ENCODE measurements around the gene KLF15. TPM values are rescaled to one million over a fixed set of nuclear protein-coding genes. Genes with fewer than 3 reads are reported as not detected.

The KLF15 gene
- total RNA-seq, 1 experiment from 2014 or later: 8.7 TPM

DNA sequence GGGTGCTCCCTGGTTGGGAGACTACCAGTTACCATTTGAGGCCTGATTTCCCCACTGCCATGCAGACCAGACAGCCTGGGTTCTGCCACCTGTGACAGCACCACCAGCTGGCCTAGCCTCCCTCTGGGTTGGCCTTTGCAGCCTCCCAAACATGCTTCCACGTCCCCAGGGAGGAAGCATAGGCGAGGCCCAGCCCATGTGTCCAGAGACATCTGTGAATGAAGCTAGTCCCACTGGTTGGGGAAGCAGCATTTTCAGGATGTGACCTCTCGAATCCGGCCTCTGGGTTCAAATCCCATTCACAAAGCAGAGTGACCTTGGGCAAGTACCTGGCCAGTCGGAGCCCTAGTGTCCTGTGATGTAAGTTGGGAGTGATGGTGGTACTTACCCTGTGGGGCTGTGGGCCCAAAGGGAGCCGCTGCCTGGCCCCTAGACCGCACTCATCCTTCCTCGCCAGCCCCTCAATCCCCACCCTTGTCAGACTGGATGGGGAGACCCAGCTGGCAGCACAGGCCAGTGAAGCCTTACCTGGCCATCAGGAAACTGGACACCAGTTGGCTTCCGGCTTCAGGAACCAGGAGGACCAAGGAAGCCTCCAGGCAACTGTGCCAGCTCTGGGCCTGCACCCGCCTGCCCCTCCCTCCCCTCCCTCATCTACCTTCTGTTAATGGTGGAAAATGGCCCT is 6.0 kb downstream of the KLF15 start:
- DNase-seq (ENCODE audit: low spot score): no peak
- in situ Hi-C loops (cut with HindIII; ENCODE audit: low sequenced_read_pairs): no loop called here

DNA sequence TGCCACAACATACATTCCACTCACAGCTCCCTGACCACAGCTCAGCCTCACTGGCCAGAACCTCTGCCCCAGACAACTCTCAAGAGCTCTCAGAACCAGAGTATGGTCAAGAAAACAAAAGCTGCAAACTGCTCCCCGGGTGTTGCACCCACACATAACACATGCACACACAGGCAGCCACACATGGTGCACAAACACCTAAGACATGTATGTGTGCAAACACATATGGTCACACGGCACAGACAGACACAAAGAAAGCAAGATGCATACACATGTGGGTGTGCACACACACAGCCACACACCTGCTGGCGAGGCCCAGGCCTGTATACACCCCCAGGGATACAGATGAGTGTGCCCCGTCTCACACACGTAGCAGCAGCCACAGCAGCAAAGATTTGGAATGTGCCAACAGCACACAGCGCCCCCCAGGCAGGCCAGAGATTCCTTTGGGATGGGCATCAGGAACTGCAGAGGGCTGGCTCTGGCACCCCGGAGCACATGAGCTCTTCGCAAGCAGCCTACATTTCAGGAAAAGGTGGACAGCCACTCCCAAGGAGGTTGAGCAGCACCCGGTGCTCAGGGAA is 6.6 kb downstream of the KLF15 start:
- in situ Hi-C loops (cut with HindIII; ENCODE audit: low sequenced_read_pairs): no loop called here
- DNase-seq (ENCODE audit: low spot score): no peak

DNA sequence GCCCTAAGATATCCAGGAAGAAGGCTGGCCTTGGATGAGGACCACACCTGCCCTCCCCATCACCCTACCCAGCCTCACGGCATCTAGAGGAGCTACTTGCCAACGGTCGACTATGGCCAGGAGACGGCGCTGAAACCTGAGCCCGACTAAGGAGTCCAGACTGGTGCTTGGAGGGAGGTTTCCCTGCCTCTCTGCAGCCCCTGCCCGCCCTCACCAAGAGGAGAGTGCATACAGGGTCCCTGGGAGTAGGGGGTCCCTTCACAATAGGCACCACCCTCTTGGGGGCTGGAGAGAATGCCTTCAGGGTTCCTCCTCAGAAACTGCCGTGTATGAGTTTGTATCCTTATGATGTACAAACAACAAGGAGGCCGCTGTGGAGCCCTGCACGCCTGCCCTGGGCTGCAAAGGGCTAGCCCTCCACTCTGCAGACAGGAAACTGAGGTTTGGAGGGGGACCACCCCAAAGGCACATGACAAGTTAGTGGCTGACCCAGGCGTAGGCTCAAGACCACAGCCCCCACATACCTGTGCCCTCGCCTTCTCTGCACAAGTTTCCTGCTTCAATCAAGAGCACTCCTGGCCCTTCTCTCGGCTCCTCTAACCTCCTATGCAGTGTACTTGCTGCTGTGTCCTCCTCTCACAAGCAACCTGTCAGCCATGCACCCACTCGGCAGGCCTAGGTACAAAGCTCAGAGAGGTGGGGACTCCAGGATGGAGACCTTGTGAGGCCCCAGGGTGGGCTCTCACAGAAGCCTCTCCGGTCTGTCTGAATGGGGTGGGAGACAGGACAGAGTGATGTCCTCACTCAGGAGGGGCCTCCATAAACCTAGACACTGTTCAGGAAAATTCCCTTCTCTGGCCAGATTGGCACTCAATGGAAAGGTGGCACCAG is 7.4 kb downstream of the KLF15 start:
- no peak for DNase-seq (ENCODE audit: low spot score)
- in situ Hi-C loops (cut with HindIII; ENCODE audit: low sequenced_read_pairs): no loop called here

DNA sequence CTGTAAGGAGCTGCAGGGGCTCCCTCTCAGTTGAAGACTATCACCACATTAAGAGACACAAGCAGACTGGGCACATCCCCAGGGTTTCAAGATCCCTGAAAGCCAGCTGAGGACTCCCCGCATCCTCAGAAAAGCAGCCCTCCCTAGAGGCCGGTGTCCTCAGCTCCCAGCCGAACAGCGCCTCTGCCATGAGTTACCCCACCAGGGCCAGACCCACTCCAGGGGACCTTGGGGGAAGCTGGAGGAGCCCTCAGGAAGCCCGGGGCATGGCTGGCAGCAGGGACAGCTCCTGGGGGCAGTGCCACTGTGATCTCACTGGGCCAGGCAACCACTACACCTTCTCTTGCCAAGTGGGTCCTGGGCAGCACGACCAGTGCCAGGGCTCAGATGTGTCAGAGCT is 8.1 kb downstream of the KLF15 start:
- DNase-seq (ENCODE audit: low spot score): no peak
- in situ Hi-C loops (cut with HindIII; ENCODE audit: low sequenced_read_pairs): no loop called here

DNA sequence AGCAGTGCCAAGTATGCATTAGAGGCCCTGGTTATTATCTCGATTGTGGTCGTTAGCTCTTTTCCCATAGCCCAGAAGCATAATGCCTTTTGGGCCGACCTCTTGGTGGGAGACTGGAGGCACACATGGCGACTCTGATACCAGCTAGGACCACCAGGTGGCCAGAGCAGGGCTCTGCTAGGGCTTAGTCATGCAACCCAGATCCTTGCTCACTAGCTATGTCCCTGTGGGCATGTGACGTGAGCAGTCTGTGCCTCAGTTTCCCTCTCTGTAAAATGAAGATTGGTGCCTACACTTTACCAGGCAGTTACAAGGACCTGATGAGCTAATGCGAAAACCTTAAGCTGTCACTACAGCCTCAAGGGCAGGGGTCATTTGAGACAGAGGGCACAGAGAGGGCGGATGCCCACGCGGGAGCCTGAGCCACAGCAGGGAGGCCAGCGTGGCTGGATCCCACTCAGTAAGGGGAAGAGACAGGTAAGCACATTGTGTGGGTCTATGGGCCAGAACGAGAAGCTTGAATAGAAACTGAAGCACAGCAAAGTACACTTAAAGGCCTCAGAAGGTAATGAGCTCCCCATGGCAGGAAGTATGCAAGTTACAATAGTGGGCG is 8.8 kb downstream of the KLF15 start:
- no peak for DNase-seq (ENCODE audit: low spot score)
- in situ Hi-C loops (cut with HindIII; ENCODE audit: low sequenced_read_pairs): no loop called here

DNA sequence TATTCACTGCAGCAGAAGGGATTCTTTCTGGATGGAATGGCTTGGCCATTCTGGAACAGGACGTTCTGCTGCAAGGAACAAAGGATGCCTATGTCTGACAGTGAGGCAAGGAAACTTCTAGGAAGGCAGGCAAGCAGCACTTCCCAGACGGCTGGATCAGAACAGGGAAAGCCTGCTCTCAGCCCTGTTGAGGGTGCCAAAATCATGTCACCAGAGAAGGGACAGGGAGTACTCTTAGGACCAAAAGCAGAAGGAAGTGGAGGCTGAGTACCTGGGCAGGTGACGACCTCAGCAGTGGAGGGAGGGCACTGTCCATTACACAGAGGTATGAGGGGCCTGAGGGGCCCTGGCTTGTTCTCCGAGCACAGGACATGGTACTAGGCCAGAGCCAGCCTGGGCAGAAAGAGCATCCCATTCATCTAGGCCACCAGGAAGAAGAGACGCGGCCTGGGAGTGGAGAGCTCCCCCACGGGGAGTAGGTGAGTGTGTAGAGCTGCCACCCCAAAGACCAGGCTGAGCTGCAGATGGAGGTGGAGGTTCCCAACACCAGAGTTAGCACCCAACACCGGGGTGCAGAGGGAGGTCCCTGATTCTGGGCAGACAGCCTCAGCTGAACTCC is 9.6 kb downstream of the KLF15 start:
- in situ Hi-C loops (cut with HindIII; ENCODE audit: low sequenced_read_pairs): no loop called here
- DNase-seq (ENCODE audit: low spot score): no peak

DNA sequence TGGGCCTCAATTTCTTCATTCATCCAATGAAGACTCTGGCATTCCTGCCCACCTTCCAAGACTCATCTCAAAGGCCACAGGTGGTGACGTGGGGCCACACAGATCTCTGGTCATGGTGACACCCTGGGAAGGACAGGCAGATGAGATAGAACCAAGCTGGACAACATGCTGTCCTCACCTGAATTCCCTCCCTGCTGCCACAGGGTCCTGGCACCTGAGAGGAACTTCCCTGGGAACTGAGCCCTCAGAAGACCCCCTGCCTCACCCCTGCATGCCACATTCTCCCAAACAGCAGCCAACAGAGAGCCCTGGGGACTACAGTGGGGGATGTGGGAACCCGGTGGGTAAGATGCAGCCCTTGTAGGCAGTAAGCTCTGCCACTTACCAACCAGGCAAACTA is 10.7 kb downstream of the KLF15 start:
- in situ Hi-C loops (cut with HindIII; ENCODE audit: low sequenced_read_pairs): no loop called here
- no peak for DNase-seq (ENCODE audit: low spot score)

DNA sequence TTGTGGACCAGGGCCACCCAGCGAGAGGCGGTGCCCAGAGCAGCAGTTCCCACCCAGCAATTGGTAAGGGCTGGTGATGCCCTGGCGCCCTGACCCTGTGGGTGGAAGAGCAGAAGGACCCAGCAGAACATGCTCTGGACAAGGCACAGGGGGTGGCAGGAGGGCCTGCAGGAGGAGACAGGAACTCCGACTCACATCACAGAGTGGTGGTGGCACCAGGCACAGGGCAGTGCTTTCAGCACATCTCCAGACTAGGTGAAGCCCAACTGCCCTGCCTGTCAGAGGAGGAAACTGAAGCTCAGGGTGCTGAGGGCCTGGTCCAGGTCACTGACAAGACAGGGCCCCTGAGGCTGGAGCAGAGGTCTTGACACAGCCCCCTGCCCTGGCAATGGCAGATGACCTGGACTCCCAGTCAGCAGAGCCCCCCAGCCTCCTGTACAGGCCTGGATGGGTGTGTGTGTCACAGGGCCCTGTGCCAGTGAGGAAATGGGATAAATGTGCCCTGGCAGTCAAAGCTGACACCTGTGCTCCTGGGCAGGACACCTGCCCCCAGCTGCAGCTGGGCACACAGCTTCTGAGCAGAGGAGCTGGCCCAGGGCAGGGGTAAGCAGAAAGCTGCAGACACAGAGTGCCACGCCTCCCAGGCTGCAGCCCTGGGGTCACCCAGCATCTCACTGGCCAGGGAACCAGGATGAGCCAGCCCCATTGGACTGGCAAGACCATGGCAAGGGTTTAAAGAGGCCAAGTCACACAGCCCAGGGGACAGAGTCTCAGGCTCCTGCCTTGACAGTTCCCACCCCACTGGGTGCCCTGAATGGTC is 11.4 kb downstream of the KLF15 start:
- in situ Hi-C loops (cut with HindIII; ENCODE audit: low sequenced_read_pairs): no loop called here
- DNase-seq (ENCODE audit: low spot score): no peak

DNA sequence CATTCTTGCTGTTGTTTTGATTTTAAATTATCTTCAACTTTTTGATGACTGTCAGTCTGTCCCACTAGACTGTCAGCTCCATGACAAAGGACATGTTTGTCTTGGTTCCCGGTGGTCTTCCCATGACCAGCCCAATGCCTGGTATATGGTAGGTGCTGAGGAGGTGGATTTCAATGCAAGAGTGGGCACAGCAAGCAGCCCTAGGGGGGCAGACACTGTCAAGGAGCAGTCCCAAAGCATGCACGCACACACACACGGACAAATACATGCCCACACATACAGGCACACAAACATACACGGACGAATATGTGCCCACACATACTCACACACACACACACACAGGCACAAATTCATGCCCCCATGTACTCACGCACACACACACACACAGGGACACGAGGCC is 12.0 kb downstream of the KLF15 start:
- no peak for DNase-seq (ENCODE audit: low spot score)
- in situ Hi-C loops (cut with HindIII; ENCODE audit: low sequenced_read_pairs): no loop called here

DNA sequence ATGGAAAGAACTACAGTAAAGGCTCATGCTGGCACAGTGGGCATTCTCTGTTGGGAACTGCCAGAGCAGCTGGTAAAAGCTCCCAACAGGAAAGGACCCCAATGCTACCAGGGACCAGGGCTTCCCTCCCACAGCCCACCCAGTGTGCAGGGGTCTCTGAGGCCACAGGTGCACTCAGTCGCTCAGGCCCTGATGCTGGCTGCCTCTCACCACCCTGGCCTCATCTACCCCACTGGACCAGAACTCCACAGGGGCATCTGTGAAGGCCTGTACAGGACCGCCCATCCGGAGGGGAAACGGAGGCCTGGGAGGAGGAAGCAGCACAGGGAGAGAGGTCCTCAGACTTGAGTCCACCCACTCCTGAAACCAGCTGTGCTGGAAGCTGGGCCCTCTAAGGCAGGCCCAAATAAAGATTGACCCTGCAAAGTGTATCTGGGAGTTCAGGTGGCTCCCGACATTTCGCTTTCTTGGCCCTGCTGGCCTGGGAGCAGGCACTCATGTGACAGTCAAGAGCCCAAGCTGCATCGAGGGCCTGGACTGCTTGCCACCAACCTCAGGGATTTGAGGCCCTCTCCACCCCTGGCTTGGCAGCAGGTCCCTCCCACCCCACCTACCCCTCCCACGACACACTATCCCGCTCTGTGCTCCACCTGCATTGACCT is 12.7 kb downstream of the KLF15 start:
- DNase-seq (ENCODE audit: low spot score): no peak
- in situ Hi-C loops (cut with HindIII; ENCODE audit: low sequenced_read_pairs): no loop called here

DNA sequence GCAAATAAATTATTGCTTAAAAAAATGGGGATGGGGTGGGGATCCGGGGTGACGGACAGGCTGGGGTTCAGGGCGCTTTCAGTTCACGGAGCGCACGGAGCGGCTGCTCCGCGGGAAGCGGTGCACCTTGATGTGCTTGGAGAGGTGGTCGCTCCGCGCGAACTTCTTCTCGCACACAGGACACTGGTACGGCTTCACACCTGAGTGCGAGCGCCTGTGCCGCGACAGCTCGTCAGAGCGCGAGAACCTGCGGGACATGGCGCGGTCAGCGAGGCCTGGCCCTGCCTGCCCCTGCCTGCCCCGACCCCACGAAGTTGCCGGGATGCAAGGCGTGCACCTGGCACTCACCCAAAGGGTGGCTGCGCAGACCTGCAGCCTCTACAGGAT is 13.6 kb downstream of the KLF15 start:
- DNase-seq (ENCODE audit: low spot score): no peak
- in situ Hi-C loops (cut with HindIII; ENCODE audit: low sequenced_read_pairs): no loop called here

DNA sequence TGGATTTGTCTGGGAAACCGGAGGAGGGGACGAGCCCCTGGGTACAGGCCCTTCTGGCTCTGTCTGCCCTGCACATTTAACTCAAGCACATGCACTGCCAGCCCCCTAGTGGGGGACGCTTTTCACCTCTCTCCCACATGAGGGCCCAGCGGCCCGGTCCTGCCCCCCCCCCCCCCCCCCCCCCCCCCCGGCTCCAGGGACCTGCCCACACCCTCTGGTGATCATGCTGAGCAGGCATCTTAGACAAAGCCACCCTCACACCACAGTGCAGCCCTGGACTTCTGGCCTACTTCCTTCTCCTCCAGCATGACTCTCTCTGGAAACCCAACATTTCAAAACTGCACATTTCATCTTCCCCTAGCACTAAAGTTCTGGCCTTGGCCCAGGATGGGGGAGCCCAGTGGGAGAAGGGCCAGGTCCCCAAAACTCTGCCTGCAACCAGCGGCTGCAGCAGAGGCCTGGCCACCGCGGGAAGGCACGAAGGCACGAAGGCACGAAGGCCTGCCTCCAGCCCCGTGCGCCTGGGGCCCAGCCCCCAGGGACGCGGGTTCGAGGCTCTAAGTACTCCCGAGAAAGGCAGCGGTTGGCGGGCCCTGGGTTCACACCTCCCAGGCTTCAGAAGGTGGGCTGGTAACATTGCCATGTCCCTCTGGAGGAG is 14.1 kb downstream of the KLF15 start:
- no peak for DNase-seq (ENCODE audit: low spot score)
- in situ Hi-C loops (cut with HindIII; ENCODE audit: low sequenced_read_pairs): no loop called here

DNA sequence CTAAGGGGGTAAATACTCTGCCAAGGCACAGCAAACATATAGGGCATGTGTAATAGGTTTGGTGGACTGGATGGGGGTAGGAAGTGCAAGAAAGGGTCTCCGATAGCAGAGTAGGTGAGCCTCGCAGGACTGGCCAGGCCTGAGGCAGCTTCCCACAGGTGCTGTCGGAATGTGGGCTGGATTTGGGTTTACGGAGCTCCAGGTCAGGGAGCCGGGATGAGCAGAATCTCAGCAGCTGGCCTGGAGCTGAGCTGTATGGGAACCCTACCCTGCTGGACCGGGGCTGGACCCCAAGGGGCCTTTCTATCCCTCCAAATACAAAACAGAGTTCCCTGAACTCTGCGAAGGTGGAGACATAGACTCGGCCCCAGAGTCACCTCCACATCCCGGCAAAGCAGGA is 15.0 kb downstream of the KLF15 start:
- in situ Hi-C loops (cut with HindIII; ENCODE audit: low sequenced_read_pairs): no loop called here
- DNase-seq (ENCODE audit: low spot score): no peak

DNA sequence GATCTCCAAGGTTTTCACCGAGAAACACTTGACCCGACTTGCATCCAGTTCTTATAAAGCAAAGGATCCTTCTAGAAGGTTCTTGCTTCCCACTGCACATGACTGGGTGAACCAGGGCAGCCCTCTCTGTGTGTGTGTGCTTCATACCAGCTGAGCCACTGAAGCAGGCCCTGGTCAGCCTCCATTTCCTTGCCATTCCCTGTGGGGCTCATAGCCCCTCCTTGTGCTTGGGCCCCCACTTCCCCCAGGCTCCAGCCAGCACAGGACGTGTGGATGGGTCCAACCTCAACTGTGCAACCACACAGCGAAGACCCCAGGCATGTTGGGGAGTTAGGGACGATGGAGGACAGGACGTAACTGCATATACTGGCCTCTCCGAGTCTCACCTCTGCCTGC is 15.5 kb downstream of the KLF15 start:
- no peak for DNase-seq (ENCODE audit: low spot score)
- in situ Hi-C loops (cut with HindIII; ENCODE audit: low sequenced_read_pairs): no loop called here

DNA sequence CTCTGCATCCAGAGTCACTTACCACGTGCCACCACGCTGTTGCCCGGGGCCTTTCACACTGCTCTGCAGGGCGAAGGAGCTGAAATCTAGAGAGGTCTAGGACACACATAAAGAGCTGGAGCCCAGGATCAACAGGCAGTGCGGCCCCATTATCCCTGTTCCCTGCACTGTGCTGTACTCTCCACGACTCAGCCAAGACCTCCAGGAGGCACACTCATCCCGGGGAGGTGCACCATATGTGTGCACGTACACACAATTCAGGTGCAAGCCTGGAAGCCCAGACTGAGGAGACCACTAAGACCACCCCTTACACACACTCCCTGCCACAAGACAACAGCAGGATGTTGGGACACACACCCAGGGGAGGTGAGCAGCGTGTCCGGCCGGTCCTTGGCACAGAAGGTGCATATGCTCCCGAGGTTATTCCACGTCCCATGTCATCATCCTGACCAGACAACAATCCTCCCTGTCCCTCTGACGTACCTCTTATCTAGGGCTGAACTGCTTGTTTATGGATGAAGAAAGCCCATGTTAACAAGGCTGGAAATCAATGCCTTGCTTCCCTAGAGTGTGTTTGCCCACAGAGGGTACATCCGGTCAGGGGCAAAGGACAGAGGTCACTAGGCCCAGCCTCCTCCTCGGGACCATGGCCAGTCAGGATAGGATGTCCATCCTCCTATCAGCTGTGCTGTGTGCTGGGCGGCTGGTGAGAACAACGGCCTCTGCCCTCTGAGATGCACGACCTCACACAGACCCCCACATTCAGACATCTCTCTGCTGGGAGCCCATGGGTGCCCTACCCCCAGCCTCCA is 16.1 kb downstream of the KLF15 start:
- DNase-seq (ENCODE audit: low spot score): no peak
- in situ Hi-C loops (cut with HindIII; ENCODE audit: low sequenced_read_pairs): no loop called here

DNA sequence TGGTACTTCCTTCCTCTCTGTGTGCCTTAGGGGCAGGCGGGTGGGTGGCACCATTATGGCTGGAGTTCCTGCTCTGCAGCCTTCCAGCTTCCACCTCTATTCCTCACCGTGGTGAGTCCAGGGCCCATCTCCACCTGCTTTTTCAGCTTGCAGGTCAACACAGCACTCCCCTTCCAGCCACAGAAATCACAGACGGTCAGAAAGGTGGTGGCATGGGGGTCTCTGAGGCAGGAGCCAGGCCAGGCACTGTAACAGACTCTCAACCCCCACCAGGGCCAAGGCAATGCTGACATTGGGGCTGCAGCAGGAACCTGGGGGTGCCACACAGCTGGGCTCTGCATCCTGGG is 16.6 kb downstream of the KLF15 start:
- DNase-seq (ENCODE audit: low spot score): no peak
- in situ Hi-C loops (cut with HindIII; ENCODE audit: low sequenced_read_pairs): no loop called here

DNA sequence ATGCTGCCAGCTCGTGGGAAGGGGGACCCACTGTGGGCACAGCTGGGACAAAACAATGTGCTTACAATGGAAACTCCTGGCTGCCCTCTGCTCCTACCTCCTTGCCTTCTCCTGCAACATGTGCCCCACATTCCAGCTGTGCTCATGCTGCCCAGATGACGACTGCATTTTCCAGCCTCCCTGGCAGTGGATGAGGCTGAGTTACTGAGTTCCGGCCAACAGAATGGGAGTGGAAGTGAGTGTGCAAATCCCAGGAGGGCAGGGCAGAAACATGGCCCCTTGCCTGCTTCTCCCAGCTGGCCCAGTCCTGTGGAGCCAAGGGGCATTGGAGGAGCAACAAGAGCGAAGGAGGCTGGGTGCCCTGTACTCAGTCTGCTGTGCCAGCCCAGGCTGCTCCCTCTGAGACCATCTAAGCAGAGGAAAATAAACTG is 17.1 kb downstream of the KLF15 start:
- in situ Hi-C loops (cut with HindIII; ENCODE audit: low sequenced_read_pairs): no loop called here
- no peak for DNase-seq (ENCODE audit: low spot score)
